GM12875 (cell line): ENCODE results near the gene PRRC2C.

Experiments
- H3K4me3 ChIP-seq: one replicate; pipeline ENCODE4 v1.5.1; 2011; ENCODE audit warnings: low read depth, low read length, control low read depth
- CTCF ChIP-seq: IDR thresholded peaks from 2 replicates; pipeline ENCODE4 v1.5.1; 2011; ENCODE audit warnings: low read depth, mild to moderate bottlenecking, control low read depth, inconsistent platforms, low read length, moderate library complexity, borderline replicate concordance; ENCODE audit not compliant: insufficient read depth

PRRC2C gene

DNA sequence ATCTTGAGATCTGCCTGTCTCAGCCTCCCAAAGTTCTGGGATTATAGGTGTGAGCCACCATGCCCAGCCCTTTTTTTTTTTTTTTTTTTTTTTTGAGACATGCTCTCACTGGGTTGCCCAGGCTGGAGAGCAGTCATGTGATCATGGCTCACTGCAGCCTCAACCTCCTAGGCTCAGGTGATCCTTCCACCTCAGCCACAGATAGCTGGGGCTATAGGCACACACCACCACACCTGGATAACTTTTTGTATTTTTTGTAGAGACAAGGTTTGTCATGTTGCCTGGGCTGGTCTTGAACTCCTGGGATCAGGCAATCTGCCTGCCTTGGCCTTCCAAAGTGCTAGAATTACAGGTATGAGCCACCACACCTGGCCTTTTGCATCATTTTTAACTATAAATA lies 17.7 kb upstream of the PRRC2C start:
- no peak overlapping the region for H3K4me3 ChIP-seq
- no peak for TF ChIP-seq CTCF

DNA sequence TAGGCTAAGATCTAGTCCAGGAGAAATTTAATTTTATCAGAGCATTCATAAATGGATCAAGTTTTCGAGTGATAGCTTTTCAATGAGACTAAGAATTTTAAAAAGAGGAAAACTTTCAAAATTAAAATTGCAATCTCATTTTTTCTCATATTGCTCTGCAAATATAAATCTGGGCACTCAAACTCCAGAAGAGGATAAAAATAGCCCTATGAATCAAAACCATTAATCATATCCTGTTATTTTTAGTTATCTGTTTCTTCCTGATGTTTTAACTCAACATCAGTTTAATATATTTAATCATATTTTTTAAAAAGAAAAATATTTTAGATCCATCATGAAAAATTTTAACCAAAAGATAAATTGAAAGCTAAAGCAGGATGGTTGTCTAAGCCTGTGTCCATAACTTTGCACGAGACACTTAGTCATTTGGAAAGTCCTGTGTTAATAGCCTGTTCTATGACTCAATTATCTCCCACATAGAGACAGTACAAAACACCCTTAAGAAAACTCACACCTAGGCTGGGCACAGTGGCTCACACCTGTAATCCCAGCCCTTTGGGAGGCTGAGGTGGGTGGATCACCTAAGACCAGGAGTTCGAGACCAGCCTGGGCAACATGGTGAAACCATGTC lies 17.1 kb upstream of the PRRC2C start:
- H3K4me3 ChIP-seq: no peak overlapping the region
- no peak for TF ChIP-seq CTCF

DNA sequence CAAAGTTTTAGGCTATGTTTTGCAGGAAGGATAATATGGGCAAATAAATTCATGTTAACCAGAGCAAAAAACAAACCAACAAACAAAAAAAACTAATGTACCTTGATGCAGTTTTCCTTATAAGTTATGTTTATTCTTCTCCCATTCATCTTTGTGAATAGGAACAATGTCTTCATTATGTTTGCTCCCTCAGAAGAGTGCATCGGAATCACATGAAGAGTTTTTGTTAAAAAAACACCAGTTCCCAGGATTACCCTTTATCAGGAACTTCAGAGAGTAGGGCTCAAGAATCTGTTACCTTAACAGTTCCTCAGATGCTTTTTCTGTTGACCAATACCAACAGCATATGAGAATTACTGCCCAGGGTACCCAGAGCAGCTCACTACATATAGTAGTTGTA lies 14.6 kb upstream of the PRRC2C start:
- H3K4me3 ChIP-seq: no peak overlapping the region
- TF ChIP-seq CTCF: no peak

GRCh38 chr1:171472183-171472647 lies 13.1 kb upstream of the PRRC2C start:
- TF ChIP-seq CTCF: no peak
- H3K4me3 ChIP-seq: no peak overlapping the region

GRCh38 chr1:171476829-171477228 lies 8.5 kb upstream of the PRRC2C start:
- TF ChIP-seq CTCF: no peak
- no peak overlapping the region for H3K4me3 ChIP-seq

DNA sequence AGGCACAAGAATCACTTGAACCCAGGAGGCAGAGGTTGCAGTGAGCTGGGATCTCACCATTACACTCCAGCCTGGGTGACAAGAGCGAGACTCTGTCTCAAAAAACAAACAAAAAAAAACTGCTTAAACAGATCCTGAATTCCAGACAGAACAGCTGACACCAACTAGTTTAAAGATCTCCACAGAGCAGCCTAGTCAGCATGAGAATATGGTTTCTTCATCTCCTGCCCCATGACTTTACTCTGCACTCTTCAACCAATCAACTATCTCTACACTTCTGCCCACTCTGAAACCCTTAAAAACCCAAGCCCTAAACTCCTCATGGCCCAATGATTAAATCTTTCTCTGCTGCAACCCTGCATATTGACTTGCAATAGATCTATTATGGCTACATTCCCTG lies 7.5 kb upstream of the PRRC2C start:
- no peak overlapping the region for H3K4me3 ChIP-seq
- no peak for TF ChIP-seq CTCF

GRCh38 chr1:171480035-171480434 lies 5.3 kb upstream of the PRRC2C start:
- TF ChIP-seq CTCF: no peak
- H3K4me3 ChIP-seq: no peak overlapping the region
